ENCODE measurements around the gene TCIRG1.

Gene TCIRG1

GRCh38 chr11:68002938-68003845 is 35.6 kb upstream of the TCIRG1 start:
- Histone ChIP-seq H2AFZ (ENCODE audit: low read length) (no peak overlapping the region), H3K4me3 (ENCODE audit: low read length, poor library complexity, severe bottlenecking) (no peak overlapping the region)

GRCh38 chr11:68003846-68004550 is 34.8 kb upstream of the TCIRG1 start, which contains the start of gene UNC93B1:
UNC93B1 (minus strand) TSS chr11:68004097; CDS start chr11:68004043, 54 bp downstream.
- TF ChIP-seq, protein P1, sequence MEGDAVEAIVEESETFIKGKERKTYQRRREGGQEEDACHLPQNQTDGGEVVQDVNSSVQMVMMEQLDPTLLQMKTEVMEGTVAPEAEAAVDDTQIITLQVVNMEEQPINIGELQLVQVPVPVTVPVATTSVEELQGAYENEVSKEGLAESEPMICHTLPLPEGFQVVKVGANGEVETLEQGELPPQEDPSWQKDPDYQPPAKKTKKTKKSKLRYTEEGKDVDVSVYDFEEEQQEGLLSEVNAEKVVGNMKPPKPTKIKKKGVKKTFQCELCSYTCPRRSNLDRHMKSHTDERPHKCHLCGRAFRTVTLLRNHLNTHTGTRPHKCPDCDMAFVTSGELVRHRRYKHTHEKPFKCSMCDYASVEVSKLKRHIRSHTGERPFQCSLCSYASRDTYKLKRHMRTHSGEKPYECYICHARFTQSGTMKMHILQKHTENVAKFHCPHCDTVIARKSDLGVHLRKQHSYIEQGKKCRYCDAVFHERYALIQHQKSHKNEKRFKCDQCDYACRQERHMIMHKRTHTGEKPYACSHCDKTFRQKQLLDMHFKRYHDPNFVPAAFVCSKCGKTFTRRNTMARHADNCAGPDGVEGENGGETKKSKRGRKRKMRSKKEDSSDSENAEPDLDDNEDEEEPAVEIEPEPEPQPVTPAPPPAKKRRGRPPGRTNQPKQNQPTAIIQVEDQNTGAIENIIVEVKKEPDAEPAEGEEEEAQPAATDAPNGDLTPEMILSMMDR (conservative IDR thresholded peaks at IDR 0.05; ENCODE audit: low read length) = no peak
- TF ChIP-seq EZH2phosphoT487 (IDR thresholded peaks at IDR 0.05; ENCODE audit: borderline replicate concordance) = no peak
- no peaks in the 10 kb centered on the region for H3F3A ChIP-seq (ENCODE audit: low read depth)
- H4K20me1 ChIP-seq (ENCODE audit: insufficient read depth, low read length, poor library complexity, severe bottlenecking) = no peaks in the 10 kb centered on the region
- H3K4me1 ChIP-seq (ENCODE audit: insufficient read depth, low read length, poor library complexity, severe bottlenecking) = peaks cover 12% of the 10 kb centered on the region
- H3K4me2 ChIP-seq (ENCODE audit: low read depth, low read length, poor library complexity, severe bottlenecking) = peak within 1 kb of the TSS; percentile 57
- H3K36me3 ChIP-seq (ENCODE audit: insufficient read depth, low read length) = no peaks in the 10 kb centered on the region
- no peaks in the 10 kb centered on the region for H3K9me2 ChIP-seq (replicated peaks; ENCODE audit: low read depth, low read length)
- no peaks in the 10 kb centered on the region for H3K27me3 ChIP-seq (ENCODE audit: insufficient read depth, low read length, poor library complexity, severe bottlenecking)
- H3K79me2 ChIP-seq (ENCODE audit: insufficient read depth, low read length) = no peaks in the 10 kb centered on the region
- no peaks in the 10 kb centered on the region for H3K9me3 ChIP-seq (ENCODE audit: insufficient read depth, low read depth, low read length)
- H3K4me3 ChIP-seq (ENCODE audit: low read length, poor library complexity, severe bottlenecking) = peak within 1 kb of the TSS; percentile 63
- H2AFZ ChIP-seq (ENCODE audit: low read length) = 0 out of 2 replicates have a peak within 1 kb of the TSS, but pooled peaks have one; percentile 36
- no peak within 1 kb of the TSS for H3K9ac ChIP-seq (ENCODE audit: low read depth, low read length, poor library complexity, severe bottlenecking)

More at GRCh38 chr11:68002938-68003845, 35.6 kb upstream of the TCIRG1 start:
- peaks cover 18% of the 10 kb centered on the region for H3K4me1 ChIP-seq (ENCODE audit: insufficient read depth, low read length, poor library complexity, severe bottlenecking)
- H3K27me3 ChIP-seq (ENCODE audit: insufficient read depth, low read length, poor library complexity, severe bottlenecking) = no peaks in the 10 kb centered on the region
- no peaks in the 10 kb centered on the region for H4K20me1 ChIP-seq (ENCODE audit: insufficient read depth, low read length, poor library complexity, severe bottlenecking)
- TF ChIP-seq EZH2phosphoT487 (IDR thresholded peaks at IDR 0.05; ENCODE audit: borderline replicate concordance) = no peak
- TF ChIP-seq, protein P1 (conservative IDR thresholded peaks at IDR 0.05; ENCODE audit: low read length) = no peak
- no peaks in the 10 kb centered on the region for H3K9me3 ChIP-seq (ENCODE audit: insufficient read depth, low read depth, low read length)
- no peak overlapping the region for H3K4me2 ChIP-seq (ENCODE audit: low read depth, low read length, poor library complexity, severe bottlenecking)
- no peaks in the 10 kb centered on the region for H3K36me3 ChIP-seq (ENCODE audit: insufficient read depth, low read length)
- H3K9me2 ChIP-seq (replicated peaks; ENCODE audit: low read depth, low read length) = no peaks in the 10 kb centered on the region
- no peak overlapping the region for H3K9ac ChIP-seq (ENCODE audit: low read depth, low read length, poor library complexity, severe bottlenecking)
- no peaks in the 10 kb centered on the region for H3K79me2 ChIP-seq (ENCODE audit: insufficient read depth, low read length)
- H3F3A ChIP-seq (ENCODE audit: low read depth) = no peaks in the 10 kb centered on the region

GRCh38 chr11:68004551-68005335 is 34.1 kb upstream of the TCIRG1 start:
- Histone ChIP-seq H3K4me3 (ENCODE audit: low read length, poor library complexity, severe bottlenecking) (peak overlapping the region; percentile 63), H3K4me1 (ENCODE audit: insufficient read depth, low read length, poor library complexity, severe bottlenecking) (peaks cover 11% of the 10 kb centered on the region), H3K4me2 (ENCODE audit: low read depth, low read length, poor library complexity, severe bottlenecking) (peak overlapping the region; percentile 57), H3K27me3 (ENCODE audit: insufficient read depth, low read length, poor library complexity, severe bottlenecking) (no peaks in the 10 kb centered on the region), H3K79me2 (ENCODE audit: insufficient read depth, low read length) (no peaks in the 10 kb centered on the region), H3K36me3 (ENCODE audit: insufficient read depth, low read length) (no peaks in the 10 kb centered on the region), H3K9me3 (ENCODE audit: insufficient read depth, low read depth, low read length) (no peaks in the 10 kb centered on the region), H3F3A (ENCODE audit: low read depth) (no peaks in the 10 kb centered on the region), H4K20me1 (ENCODE audit: insufficient read depth, low read length, poor library complexity, severe bottlenecking) (no peaks in the 10 kb centered on the region), H2AFZ (ENCODE audit: low read length) (0 out of 2 replicates have a peak overlapping the region, but pooled peaks have one; percentile 36), H3K9me2 (replicated peaks; ENCODE audit: low read depth, low read length) (no peaks in the 10 kb centered on the region), H3K9ac (ENCODE audit: low read depth, low read length, poor library complexity, severe bottlenecking) (no peak overlapping the region)
- TF ChIP-seq EZH2phosphoT487 (IDR thresholded peaks at IDR 0.05; ENCODE audit: borderline replicate concordance) = no peak
- TF ChIP-seq, protein P1 (conservative IDR thresholded peaks at IDR 0.05; ENCODE audit: low read length) = no peak
